ENCODE measurements around the gene NADSYN1.
"Not testable (repeated sequence)": the region's sequence is repeated elsewhere in the genome, so short reads cannot be mapped to it uniquely, and the experiment has no call there.

Gene NADSYN1

GRCh38 chr11:71491940-71492339, 38.9 kb downstream of the NADSYN1 start:
- DNase-seq = no peak

- no peak for DNase-seq
Measured at GRCh38 chr11:71495286-71496230, 42.6 kb downstream of the NADSYN1 start.

GRCh38 chr11:71496421-71496820, 43.4 kb downstream of the NADSYN1 start:
- no peak for DNase-seq

- DNase-seq = no peak
Measured at GRCh38 chr11:71498091-71498490, 45.1 kb downstream of the NADSYN1 start.

- DNase-seq = no peak
Measured at GRCh38 chr11:71499125-71499524, 46.1 kb downstream of the NADSYN1 start.

- DNase-seq = no peak
Measured at GRCh38 chr11:71499546-71499945, 46.5 kb downstream of the NADSYN1 start.

- DNase-seq = no peak
Measured at GRCh38 chr11:71500601-71501021, 47.6 kb downstream of the NADSYN1 start.

- no peak for DNase-seq
Measured at GRCh38 chr11:71501071-71501985, 48.3 kb downstream of the NADSYN1 start.

- DNase-seq = no peak
Measured at GRCh38 chr11:71502026-71502425, 49.0 kb downstream of the NADSYN1 start.

GRCh38 chr11:71502871-71503435, 50.0 kb downstream of the NADSYN1 start:
- DNase-seq = no peak

GRCh38 chr11:71504531-71504930, 51.5 kb downstream of the NADSYN1 start:
- no peak for DNase-seq

GRCh38 chr11:71505001-71505400, 52.0 kb downstream of the NADSYN1 start:
- no peak for DNase-seq

- DNase-seq = no peak
Measured at GRCh38 chr11:71505781-71506180, 52.8 kb downstream of the NADSYN1 start.

- DNase-seq = no peak
Measured at GRCh38 chr11:71507102-71507501, 54.1 kb downstream of the NADSYN1 start.

GRCh38 chr11:71518506-71519471, 65.8 kb downstream of the NADSYN1 start:
- no peak for DNase-seq

GRCh38 chr11:71519546-71519945, 66.5 kb downstream of the NADSYN1 start:
- DNase-seq = no peak

- no peak for DNase-seq
Measured at GRCh38 chr11:71525188-71525937, 72.4 kb downstream of the NADSYN1 start.

GRCh38 chr11:71525938-71526495, 73.0 kb downstream of the NADSYN1 start:
- no peak for DNase-seq

GRCh38 chr11:71526796-71527575, 74.0 kb downstream of the NADSYN1 start, which contains the start of gene KRTAP5-7:
TSS of gene KRTAP5-7 (plus strand) at chr11:71527267. CDS start at chr11:71527301, 34 bp downstream.
- not testable (repeated sequence) for DNase-seq

All from T1000 (cell line).